GM19099 (cell line): ENCODE measurements around the gene CDKAL1.

ENCODE experiments used
- POLR2A ChIP-seq: IDR thresholded peaks from 3 replicates; pipeline ENCODE4 v1.6.1; 2011; ENCODE audit warnings: low read depth; ENCODE audit not compliant: insufficient read length; ENCODE audit errors: extremely low read depth

The CDKAL1 gene

GRCh38 chr6:21075986-21076385 lies 541.7 kb downstream of the CDKAL1 start:
- TF ChIP-seq POLR2A, result no peak

DNA sequence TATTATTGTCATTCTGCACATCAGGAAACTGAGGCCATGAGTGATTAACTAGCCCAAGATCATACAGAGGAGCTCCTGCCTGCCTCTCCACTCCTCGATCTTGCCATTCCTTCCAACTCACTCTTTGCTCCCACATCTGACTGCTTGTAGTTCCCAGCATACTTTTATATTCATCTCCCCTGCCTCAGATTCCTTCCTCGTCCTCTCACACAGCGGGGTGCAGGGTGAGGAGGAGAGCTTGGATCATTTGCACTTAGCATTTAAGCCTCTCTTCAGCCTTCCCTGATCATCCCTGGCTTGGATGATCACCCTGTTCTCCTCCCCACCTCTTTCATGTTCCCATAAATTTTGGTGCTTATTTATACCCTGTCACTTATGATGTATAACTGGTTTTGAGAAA lies 544.2 kb downstream of the CDKAL1 start:
- TF ChIP-seq POLR2A, result no peak

DNA sequence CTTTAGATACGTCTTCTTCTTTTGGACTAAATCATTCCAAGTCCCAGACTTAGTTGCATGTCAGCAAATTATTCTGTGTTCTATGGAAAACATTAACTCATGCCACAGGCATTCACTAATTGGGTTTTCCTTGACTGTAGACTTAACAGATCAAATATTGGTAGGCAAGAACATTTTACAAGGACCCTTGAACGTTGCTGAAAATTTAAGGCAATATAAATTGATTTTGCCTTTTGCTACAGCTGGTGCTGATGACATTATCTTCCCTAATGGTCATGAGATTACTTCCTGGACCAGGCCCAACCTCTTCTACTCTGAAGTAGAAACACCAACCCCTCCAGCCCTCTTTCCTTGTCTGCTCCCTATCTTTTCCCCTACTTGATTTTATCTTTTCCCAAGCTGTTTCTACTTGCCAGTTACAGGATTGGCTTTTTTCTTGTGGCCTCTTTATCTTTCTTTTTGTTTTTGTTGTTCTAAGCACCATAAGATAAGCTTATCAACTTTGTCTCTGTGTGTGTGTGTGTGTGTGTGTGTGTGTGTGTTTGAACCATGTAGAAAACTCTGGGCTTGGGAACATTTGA lies 545.3 kb downstream of the CDKAL1 start:
- no peak for TF ChIP-seq POLR2A

- TF ChIP-seq POLR2A, result no peak
Measured at GRCh38 chr6:21080221-21080620, 546.0 kb downstream of the CDKAL1 start.

- TF ChIP-seq POLR2A, result no peak
Measured at GRCh38 chr6:21082091-21082490, 547.8 kb downstream of the CDKAL1 start.

DNA sequence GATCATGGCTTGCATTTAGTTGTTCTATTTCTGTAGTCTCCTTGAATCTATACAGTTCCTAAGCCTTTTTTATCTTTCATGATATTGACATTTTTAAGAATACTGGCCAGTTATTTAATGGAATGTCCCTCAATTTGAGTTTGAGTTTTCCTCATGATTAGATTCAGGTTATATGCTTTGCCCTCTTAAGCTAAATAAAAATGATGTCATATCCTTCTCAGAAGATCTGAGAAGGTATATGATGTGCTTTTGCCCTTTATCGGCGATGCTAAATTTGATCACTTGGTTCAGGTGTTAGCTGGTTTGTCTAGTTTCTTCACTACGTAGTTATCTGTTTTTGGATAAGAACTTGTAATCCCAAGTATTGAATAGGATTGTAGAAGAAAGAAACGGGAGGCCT lies 549.5 kb downstream of the CDKAL1 start:
- no peak for TF ChIP-seq POLR2A

DNA sequence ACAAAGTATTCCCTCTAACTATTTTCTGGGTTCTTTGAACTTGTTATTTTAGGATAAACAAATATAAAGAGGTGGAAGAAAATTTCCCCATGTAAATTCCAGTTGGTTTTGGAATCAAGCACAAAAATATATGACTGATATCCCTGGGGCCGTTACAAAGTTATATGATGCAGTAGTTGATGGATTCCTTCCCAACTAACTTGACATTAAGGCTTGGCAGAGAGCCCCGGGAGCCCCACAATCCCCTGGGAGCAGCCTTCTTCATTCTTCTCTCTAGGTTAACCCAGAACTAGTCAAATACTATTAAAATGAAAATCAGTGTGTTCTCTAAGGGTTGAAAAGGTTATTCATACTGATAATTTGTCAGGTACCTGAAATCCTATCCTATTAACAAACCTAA lies 550.4 kb downstream of the CDKAL1 start:
- no peak for TF ChIP-seq POLR2A

GRCh38 chr6:21085211-21085610 lies 551.0 kb downstream of the CDKAL1 start:
- TF ChIP-seq POLR2A, result no peak

- TF ChIP-seq POLR2A, result no peak
Measured at GRCh38 chr6:21085643-21086042, 551.4 kb downstream of the CDKAL1 start.

DNA sequence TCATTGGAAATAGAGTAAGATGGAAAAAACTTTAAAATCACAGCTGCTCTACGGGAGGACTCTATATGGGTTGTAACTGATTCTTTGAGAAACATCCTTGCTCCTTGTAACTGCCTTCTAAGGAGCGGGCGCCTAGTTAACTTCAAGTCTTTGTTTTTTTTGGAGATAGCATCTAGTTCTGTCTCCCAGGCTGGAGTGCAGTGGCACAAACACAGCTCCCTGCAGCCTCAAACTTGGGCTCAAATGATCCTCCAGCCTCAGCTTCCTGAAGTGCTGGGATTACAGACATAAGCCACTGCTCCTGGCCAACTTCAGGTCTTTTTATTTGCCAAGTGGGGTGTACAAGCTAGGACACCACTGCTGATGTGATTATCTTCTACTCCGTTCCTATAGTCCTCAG lies 552.9 kb downstream of the CDKAL1 start:
- no peak for TF ChIP-seq POLR2A

DNA sequence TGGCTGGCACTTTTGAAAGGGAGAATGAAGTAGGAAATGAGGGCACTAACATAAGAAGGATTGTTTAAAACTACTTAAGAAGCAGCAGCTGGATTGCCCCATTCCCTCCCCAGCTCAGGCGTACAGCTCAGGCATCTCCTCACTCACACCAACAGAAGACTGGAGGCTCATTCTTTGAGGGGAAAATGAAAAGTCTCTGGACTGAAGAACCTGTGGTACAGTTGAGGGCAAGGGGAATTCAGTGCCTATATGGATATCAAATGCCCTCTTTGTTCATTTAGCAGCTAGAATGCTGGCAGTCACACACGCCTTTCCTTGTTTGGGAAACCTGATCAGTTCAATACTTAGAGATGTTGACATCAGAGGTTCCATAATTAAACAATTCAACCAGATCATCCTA lies 557.2 kb downstream of the CDKAL1 start:
- TF ChIP-seq POLR2A, result no peak

- no peak for TF ChIP-seq POLR2A
Measured at GRCh38 chr6:21095462-21095861, 561.2 kb downstream of the CDKAL1 start.

DNA sequence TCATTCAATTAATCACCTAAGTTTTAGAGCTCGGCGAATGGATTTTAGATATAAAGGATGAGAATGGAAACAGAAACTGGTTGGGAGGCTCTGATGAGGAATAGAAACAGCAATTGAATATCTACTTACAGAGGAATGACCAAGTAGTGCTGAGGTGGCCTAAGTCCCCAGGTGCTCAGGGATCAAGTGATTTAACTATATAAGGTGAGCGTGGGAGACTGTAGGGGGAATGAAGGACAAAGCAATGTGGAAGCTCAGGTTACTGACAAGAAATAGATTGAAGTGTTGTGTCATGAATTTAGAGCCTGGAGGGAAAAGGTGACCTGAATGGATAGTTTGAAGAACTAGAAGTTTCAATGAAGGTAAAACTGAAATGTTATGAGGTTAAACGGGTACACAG lies 563.9 kb downstream of the CDKAL1 start:
- TF ChIP-seq POLR2A, result no peak

DNA sequence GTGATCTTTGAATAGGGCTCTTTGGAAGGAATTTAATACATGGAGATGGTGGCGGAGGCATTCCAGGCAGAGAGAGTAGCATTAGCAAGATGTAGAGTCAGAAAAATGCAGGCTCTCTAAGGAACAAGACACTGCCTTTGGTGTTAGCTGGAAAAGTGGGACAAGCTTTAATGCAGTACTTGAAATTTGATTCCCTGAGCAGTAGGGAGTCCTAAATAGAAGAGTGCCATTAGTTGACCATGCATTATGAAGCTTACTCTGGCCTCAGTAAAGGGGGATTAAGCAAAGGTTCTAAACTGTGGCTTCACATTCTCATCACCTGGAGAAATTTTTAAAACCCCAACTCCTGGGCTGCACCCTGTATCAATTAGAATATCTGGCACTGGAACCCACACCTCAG lies 564.5 kb downstream of the CDKAL1 start:
- no peak for TF ChIP-seq POLR2A

DNA sequence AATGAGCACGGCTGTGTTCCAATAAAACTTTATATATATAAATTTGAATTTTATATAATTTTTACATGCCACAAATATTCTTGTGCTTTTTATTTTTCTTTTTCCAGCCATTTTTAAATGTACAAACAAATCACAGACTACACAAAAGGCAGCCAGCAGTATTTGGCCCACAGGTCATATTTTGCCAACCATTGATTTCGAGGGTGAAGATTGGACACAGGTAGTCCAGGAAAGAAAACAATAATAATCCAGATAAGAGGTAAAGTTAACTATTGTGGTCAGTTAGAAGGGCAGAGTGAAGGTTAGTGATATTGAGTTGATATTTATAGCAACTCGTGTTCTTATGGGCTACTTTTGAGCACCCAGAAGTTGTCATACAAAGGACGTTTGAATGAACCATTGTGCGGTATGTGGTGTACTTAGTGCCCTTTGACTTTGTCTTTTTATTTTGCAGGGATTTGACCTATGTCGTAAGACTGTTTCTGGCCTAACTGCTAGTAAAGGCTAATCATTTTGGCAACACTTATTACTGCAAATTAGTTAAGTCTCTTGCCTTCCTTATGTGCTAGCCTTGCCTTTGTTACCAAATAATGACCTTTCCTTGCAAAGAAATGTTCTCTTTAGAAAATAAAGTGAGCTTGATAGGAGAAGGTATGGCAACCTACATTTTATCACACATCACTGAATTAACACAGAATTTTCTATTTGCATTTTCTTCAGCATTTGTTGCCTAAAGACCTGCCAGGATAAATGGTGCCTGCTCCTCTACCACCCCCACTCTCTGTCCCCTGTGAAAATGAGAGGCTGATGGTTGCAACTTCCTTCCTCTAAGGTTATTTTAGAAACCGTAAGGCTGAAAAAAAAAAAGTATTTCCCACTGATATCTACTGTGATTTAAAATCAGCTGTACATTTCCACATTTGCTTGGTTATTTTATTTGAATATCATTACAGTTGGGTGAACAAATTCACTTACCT lies 565.4 kb downstream of the CDKAL1 start:
- TF ChIP-seq POLR2A, result no peak

DNA sequence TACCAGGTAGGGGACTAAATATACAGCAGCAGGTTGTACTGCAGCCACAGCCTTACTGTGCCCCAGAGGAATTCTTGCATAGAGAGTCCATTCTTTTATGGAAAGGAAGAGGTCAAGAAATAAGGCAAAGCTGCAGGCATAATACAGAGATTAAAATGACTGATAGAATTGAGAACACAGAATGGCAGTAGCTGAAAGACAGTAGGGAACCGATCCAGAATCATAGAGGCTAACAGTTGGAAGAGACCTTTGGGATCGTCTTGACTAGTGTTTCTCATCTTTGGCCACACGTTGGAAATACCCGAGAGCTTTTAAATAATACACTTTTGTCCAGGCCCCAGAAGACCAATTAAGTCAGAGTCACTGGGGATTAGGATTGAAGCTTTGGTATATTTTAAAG lies 566.7 kb downstream of the CDKAL1 start:
- TF ChIP-seq POLR2A, result no peak
